ENCODE measurements around the gene AFP. TPM values are rescaled to one million over a fixed set of nuclear protein-coding genes. Genes with fewer than 3 reads are reported as not detected.

The AFP gene
- total and polyA plus RNA-seq, 2 donors = 0.66 to 1.3 TPM

- DNase-seq (ENCODE audit: low read depth in 6 of 9, low spot score in 9 of 9) = no peak
- 96% methylated on average over 1 of the region's 1 CpG for WGBS
- Histone ChIP-seq H3K9me3 (ENCODE audit: control insufficient read depth in 2 of 2, insufficient read depth in 1 of 2, low read length in 1 of 2) (no peaks in the 10 kb centered on the region), H3K27me3 (ENCODE audit: control insufficient read depth in 2 of 2, insufficient read depth in 1 of 2, low read length in 1 of 2) (no peaks in the 10 kb centered on the region), H3K4me1 (ENCODE audit: control insufficient read depth in 2 of 2, insufficient read depth in 2 of 2, low read length in 2 of 2) (no peaks in the 10 kb centered on the region), H3K27ac (ENCODE audit: low read depth in 1 of 2, low read length in 1 of 2) (no peak overlapping the region), H3K4me3 (ENCODE audit: low read length in 2 of 2) (no peak overlapping the region), H3K36me3 (ENCODE audit: control insufficient read depth in 2 of 2, insufficient read depth in 2 of 2, low read length in 1 of 2) (no peaks in the 10 kb centered on the region)
These were observed 51.2 kb downstream of the AFP start for GRCh38 chr4:73487233-73487632.

GRCh38 chr4:73499996-73500765 is 64.2 kb downstream of the AFP start:
- Histone ChIP-seq H3K36me3 (ENCODE audit: control insufficient read depth in 2 of 2, insufficient read depth in 2 of 2, low read length in 1 of 2) (no peaks in the 10 kb centered on the region), H3K27me3 (ENCODE audit: control insufficient read depth in 2 of 2, insufficient read depth in 1 of 2, low read length in 1 of 2) (no peaks in the 10 kb centered on the region), H3K4me3 (ENCODE audit: low read length in 2 of 2) (no peak overlapping the region), H3K27ac (ENCODE audit: low read depth in 1 of 2, low read length in 1 of 2) (no peak overlapping the region), H3K9me3 (ENCODE audit: control insufficient read depth in 2 of 2, insufficient read depth in 1 of 2, low read length in 1 of 2) (no peaks in the 10 kb centered on the region), H3K4me1 (ENCODE audit: control insufficient read depth in 2 of 2, insufficient read depth in 2 of 2, low read length in 2 of 2) (no peaks in the 10 kb centered on the region)
- no peak for DNase-seq (ENCODE audit: low read depth in 6 of 9, low spot score in 9 of 9)
- 96% methylated on average over 4 of the region's 4 CpGs for WGBS

- no peaks in the 10 kb centered on the region for H3K27me3 ChIP-seq (ENCODE audit: control insufficient read depth in 2 of 2, insufficient read depth in 1 of 2, low read length in 1 of 2)
- no peaks in the 10 kb centered on the region for H3K9me3 ChIP-seq (ENCODE audit: control insufficient read depth in 2 of 2, insufficient read depth in 1 of 2, low read length in 1 of 2)
- DNase-seq (ENCODE audit: low read depth in 6 of 9, low spot score in 9 of 9) = no peak
- H3K36me3 ChIP-seq (ENCODE audit: control insufficient read depth in 2 of 2, insufficient read depth in 2 of 2, low read length in 1 of 2) = no peaks in the 10 kb centered on the region
- no peak overlapping the region for H3K4me3 ChIP-seq (ENCODE audit: low read length in 2 of 2)
- H3K27ac ChIP-seq (ENCODE audit: low read depth in 1 of 2, low read length in 1 of 2) = no peak overlapping the region
- WGBS = 95% methylated on average over 5 of the region's 5 CpGs
- no peaks in the 10 kb centered on the region for H3K4me1 ChIP-seq (ENCODE audit: control insufficient read depth in 2 of 2, insufficient read depth in 2 of 2, low read length in 2 of 2)
These were observed 65.7 kb downstream of the AFP start for GRCh38 chr4:73501664-73502265.

GRCh38 chr4:73505567-73505966 is 69.5 kb downstream of the AFP start:
- WGBS = 97% methylated on average over 2 of the region's 2 CpGs
- H3K4me3 ChIP-seq (ENCODE audit: low read length in 2 of 2) = no peak overlapping the region
- H3K27ac ChIP-seq (ENCODE audit: low read depth in 1 of 2, low read length in 1 of 2) = no peak overlapping the region
- DNase-seq (ENCODE audit: low read depth in 6 of 9, low spot score in 9 of 9) = no peak
- no peaks in the 10 kb centered on the region for H3K9me3 ChIP-seq (ENCODE audit: control insufficient read depth in 2 of 2, insufficient read depth in 1 of 2, low read length in 1 of 2)
- no peaks in the 10 kb centered on the region for H3K36me3 ChIP-seq (ENCODE audit: control insufficient read depth in 2 of 2, insufficient read depth in 2 of 2, low read length in 1 of 2)
- H3K27me3 ChIP-seq (ENCODE audit: control insufficient read depth in 2 of 2, insufficient read depth in 1 of 2, low read length in 1 of 2) = no peaks in the 10 kb centered on the region
- no peaks in the 10 kb centered on the region for H3K4me1 ChIP-seq (ENCODE audit: control insufficient read depth in 2 of 2, insufficient read depth in 2 of 2, low read length in 2 of 2)

Other genes starting within 250 kb of the AFP start
- gene ANKRD17, start 177.4 kb upstream of the AFP start, total RNA-seq = 26.4 TPM
- 12.0 TPM for gene ANKRD17, start 177.4 kb upstream of the AFP start, polyA plus RNA-seq
- 7.5 TPM for gene ALB, start 31.9 kb upstream of the AFP start, total RNA-seq
- gene ALB, start 31.9 kb upstream of the AFP start, polyA plus RNA-seq = 2.9 TPM
- gene AFM, start 45.5 kb downstream of the AFP start, total RNA-seq = not detected
- gene AFM, start 45.5 kb downstream of the AFP start, polyA plus RNA-seq = 0.02 TPM
- gene RASSF6, start 184.2 kb downstream of the AFP start, total RNA-seq = 16.6 TPM
- 10.2 TPM for gene RASSF6, start 184.2 kb downstream of the AFP start, polyA plus RNA-seq